GM12875 (cell line): ENCODE results near the gene SLC39A11.

Experiments
- H3K4me3 ChIP-seq: one replicate; pipeline ENCODE4 v1.5.1; 2011; ENCODE audit warnings: low read depth, low read length, control low read depth
- CTCF ChIP-seq: IDR thresholded peaks from 2 replicates; pipeline ENCODE4 v1.5.1; 2011; ENCODE audit warnings: low read depth, mild to moderate bottlenecking, control low read depth, inconsistent platforms, low read length, moderate library complexity, borderline replicate concordance; ENCODE audit not compliant: insufficient read depth

The SLC39A11 gene

GRCh38 chr17:72970246-72970645 is 122.2 kb downstream of the SLC39A11 start:
- no peak overlapping the region for H3K4me3 ChIP-seq
- no peak for TF ChIP-seq CTCF

GRCh38 chr17:72969293-72969906 is 123.1 kb downstream of the SLC39A11 start:
- no peak overlapping the region for H3K4me3 ChIP-seq
- no peak for TF ChIP-seq CTCF

GRCh38 chr17:72968798-72969197 is 123.7 kb downstream of the SLC39A11 start:
- H3K4me3 ChIP-seq, result no peak overlapping the region
- no peak for TF ChIP-seq CTCF

- H3K4me3 ChIP-seq, result no peak overlapping the region
- TF ChIP-seq CTCF, result no peak
These were observed 124.4 kb downstream of the SLC39A11 start for GRCh38 chr17:72967977-72968585.

- H3K4me3 ChIP-seq, result no peak overlapping the region
- no peak for TF ChIP-seq CTCF
These were observed 125.1 kb downstream of the SLC39A11 start for GRCh38 chr17:72967277-72967970.

- H3K4me3 ChIP-seq, result no peak overlapping the region
- TF ChIP-seq CTCF, result no peak
These were observed 130.4 kb downstream of the SLC39A11 start for GRCh38 chr17:72962106-72962505.
